ENCODE measurements around the gene PKIB.
A peak's percentile ranks its signal among the peaks of the same experiment; 100 is the strongest.

PKIB gene

GRCh38 chr6:122702841-122703240 lies 92.6 kb downstream of the PKIB start:
- no peak overlapping the region for H3K4me3 ChIP-seq (ENCODE audit: low read depth, low read length)
- in situ Hi-C loops (cut with HindIII; ENCODE audit: low sequenced_read_pairs): no loop called here
- no peak for DNase-seq (ENCODE audit: low read depth)
- TF ChIP-seq CTCF (IDR thresholded peaks at IDR 0.05; ENCODE audit: low read depth, low read length, missing control alignments): no peak

GRCh38 chr6:122704066-122704465 lies 93.9 kb downstream of the PKIB start:
- no peak for TF ChIP-seq CTCF (IDR thresholded peaks at IDR 0.05; ENCODE audit: low read depth, low read length, missing control alignments)
- H3K4me3 ChIP-seq (ENCODE audit: low read depth, low read length): no peak overlapping the region
- no peak for DNase-seq (ENCODE audit: low read depth)
- in situ Hi-C loops (cut with HindIII; ENCODE audit: low sequenced_read_pairs): no loop called here

- in situ Hi-C loops (cut with HindIII; ENCODE audit: low sequenced_read_pairs): no loop called here
- DNase-seq (ENCODE audit: low read depth): no peak
- H3K4me3 ChIP-seq (ENCODE audit: low read depth, low read length): no peak overlapping the region
- no peak for TF ChIP-seq CTCF (IDR thresholded peaks at IDR 0.05; ENCODE audit: low read depth, low read length, missing control alignments)
Observed at GRCh38 chr6:122709922-122710512, 99.8 kb downstream of the PKIB start.

GRCh38 chr6:122710908-122711635 lies 100.9 kb downstream of the PKIB start:
- no peak overlapping the region for H3K4me3 ChIP-seq (ENCODE audit: low read depth, low read length)
- no peak for DNase-seq (ENCODE audit: low read depth)
- TF ChIP-seq CTCF (IDR thresholded peaks at IDR 0.05; ENCODE audit: low read depth, low read length, missing control alignments): no peak
- in situ Hi-C loops (cut with HindIII; ENCODE audit: low sequenced_read_pairs): no loop called here

- no peak for DNase-seq (ENCODE audit: low read depth)
- TF ChIP-seq CTCF (IDR thresholded peaks at IDR 0.05; ENCODE audit: low read depth, low read length, missing control alignments): no peak
- in situ Hi-C loops (cut with HindIII; ENCODE audit: low sequenced_read_pairs): no loop called here
- no peak overlapping the region for H3K4me3 ChIP-seq (ENCODE audit: low read depth, low read length)
Observed at GRCh38 chr6:122712093-122712447, 101.9 kb downstream of the PKIB start.

- no peak for TF ChIP-seq CTCF (IDR thresholded peaks at IDR 0.05; ENCODE audit: low read depth, low read length, missing control alignments)
- peak; percentile 29 for DNase-seq (ENCODE audit: low read depth)
- in situ Hi-C loops (cut with HindIII; ENCODE audit: low sequenced_read_pairs): no loop called here
Observed at GRCh38 chr6:122712448-122713137, 102.4 kb downstream of the PKIB start.

More at GRCh38 chr6:122712448-122713137, 102.4 kb downstream of the PKIB start:
- H3K4me3 ChIP-seq (ENCODE audit: low read depth, low read length): no peak overlapping the region

Measured in astrocyte of the cerebellum (primary cell).